ENCODE measurements around the gene OR10G6.
"Not testable (repeated sequence)": the region's sequence is repeated elsewhere in the genome, so short reads cannot be mapped to it uniquely, and the experiment has no call there.

OR10G6 gene

GRCh38 chr11:123995119-123995518, at the start of gene OR10G6:
TSS of gene OR10G6 (minus strand) at chr11:123995161. CDS start at chr11:123995161, 0 bp downstream.
- H3K36me3 Mint-ChIP-seq (ENCODE audit: low read depth), result no peaks in the 10 kb centered on the region
- no peak within 1 kb of the TSS for H3K4me3 Mint-ChIP-seq
- DNase-seq (no peak), ATAC-seq (no peak)
- H3K9me3 Mint-ChIP-seq, result no peaks in the 10 kb centered on the region
- no peaks in the 10 kb centered on the region for H3K4me1 Mint-ChIP-seq
- no peak within 1 kb of the TSS for H3K27ac Mint-ChIP-seq
- peaks cover 2% of the 10 kb centered on the region for H3K27me3 Mint-ChIP-seq

DNA sequence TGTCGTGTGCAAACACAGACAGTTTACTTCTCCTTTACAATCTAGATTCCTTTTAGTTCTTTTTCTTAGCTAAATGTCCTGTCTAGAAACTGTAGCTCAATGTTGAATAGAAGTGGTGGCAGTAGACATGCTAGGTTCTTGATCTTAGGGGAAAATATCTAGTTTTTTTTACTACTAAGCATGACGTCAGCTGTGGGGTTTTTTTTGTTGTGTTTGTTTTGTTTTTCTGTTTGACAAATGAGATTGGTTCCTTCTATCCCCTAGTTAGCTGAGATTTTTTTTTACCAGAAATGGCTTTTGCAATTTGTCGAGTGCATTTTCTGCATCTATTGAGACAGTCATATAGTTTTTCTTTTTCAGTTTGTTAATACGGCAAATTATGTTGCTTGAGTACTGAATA, 48.5 kb upstream of the OR10G6 start:
- Mint-ChIP-seq H3K4me3 (no peak overlapping the region), H3K27ac (no peak overlapping the region)

DNA sequence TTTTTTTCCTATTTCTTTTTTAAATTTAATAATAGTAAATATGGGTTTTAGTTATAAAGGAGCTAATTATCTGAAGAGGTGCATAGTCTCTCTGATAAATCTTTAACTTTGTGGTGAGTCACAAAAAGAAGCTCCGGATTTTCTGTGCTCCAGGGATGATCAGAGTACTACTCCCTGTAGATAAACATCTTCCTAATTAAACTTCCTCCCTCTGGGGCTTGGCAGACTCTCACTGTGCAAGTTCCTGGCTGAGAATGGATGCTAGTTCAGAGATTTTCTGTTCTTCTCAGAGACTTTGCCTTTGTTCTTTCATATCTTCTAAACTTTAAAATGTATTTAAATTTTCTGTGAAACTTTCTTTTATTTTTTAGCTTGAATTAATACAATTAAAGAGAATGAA, 46.3 kb upstream of the OR10G6 start, which contains the start of gene OR10G7:
Gene OR10G7 (minus strand): TSS at position 72 of the 400 bp plus-strand sequence. CDS start 2,324 bp downstream, outside the sequence.
- H3K9me3 Mint-ChIP-seq, result no peaks in the 10 kb centered on the region
- no peaks in the 10 kb centered on the region for H3K4me1 Mint-ChIP-seq
- no peak within 1 kb of the TSS for H3K27ac Mint-ChIP-seq
- ATAC-seq, result no peak
- DNase-seq, result no peak
- no peak within 1 kb of the TSS for H3K4me3 Mint-ChIP-seq
- no peaks in the 10 kb centered on the region for H3K36me3 Mint-ChIP-seq (ENCODE audit: low read depth)
- peaks cover 13% of the 10 kb centered on the region for H3K27me3 Mint-ChIP-seq

More for the DNA sequence above, 48.5 kb upstream of the OR10G6 start:
- Mint-ChIP-seq H3K27me3 (peaks cover 9% of the 10 kb centered on the region), H3K9me3 (no peaks in the 10 kb centered on the region), H3K36me3 (ENCODE audit: low read depth) (no peaks in the 10 kb centered on the region), H3K4me1 (no peaks in the 10 kb centered on the region)
- ATAC-seq, result no peak
- no peak for DNase-seq

GRCh38 chr11:124039557-124039956, 44.6 kb upstream of the OR10G6 start:
- Mint-ChIP-seq H3K27me3 (peaks cover 20% of the 10 kb centered on the region), H3K27ac (no peak overlapping the region), H3K9me3 (no peaks in the 10 kb centered on the region), H3K36me3 (ENCODE audit: low read depth) (no peaks in the 10 kb centered on the region), H3K4me1 (no peaks in the 10 kb centered on the region), H3K4me3 (no peak overlapping the region)
- ATAC-seq (no peak), DNase-seq (no peak)

DNA sequence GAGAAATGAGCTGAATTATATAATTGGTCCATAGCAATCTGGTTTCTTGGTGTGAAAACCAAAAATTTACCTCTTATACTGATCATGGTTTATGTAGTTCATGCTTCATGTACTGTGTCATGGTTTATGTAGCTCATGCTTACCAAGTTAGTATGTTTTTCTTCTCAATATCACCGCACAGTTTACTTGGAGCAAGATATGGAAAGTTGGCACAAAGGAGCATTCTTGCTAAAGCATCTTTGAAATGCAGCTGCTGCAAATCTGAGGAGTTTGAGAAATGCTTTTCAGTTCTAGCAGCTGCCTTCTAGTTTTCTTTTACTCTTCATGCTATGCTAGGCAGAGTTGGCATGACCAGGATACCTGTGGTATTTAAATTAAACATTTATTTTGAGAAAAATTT, 41.7 kb upstream of the OR10G6 start:
- Mint-ChIP-seq H3K9me3 (no peaks in the 10 kb centered on the region), H3K36me3 (ENCODE audit: low read depth) (no peaks in the 10 kb centered on the region), H3K27ac (no peak overlapping the region), H3K4me1 (no peaks in the 10 kb centered on the region), H3K4me3 (no peak overlapping the region), H3K27me3 (peaks cover 18% of the 10 kb centered on the region)
- DNase-seq (no peak), ATAC-seq (no peak)

DNA sequence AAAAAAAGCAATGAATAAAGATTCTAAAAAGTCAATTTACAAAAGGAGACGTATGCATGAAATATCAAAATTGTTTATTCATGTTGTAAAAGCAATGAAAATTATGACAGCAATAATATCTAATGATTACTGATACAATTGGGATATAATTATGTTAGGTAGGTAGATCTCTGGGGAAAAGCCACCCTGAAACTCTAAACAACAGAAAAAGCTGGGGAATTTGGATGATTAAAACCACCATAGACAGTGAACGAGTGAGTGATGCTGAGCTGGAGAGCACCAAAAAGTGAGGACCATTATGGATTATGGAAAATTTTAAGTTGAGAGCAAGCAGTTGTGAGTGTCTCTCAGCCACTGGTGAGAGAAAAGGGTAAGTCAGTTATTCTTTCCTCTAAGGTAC, 31.5 kb upstream of the OR10G6 start, which contains the start of gene OR10G8:
Gene OR10G8 (plus strand): TSS at position 301 of the 400 bp plus-strand sequence. CDS start 2,825 bp downstream, outside the sequence.
- Mint-ChIP-seq H3K9me3 (no peaks in the 10 kb centered on the region), H3K4me1 (no peaks in the 10 kb centered on the region), H3K27me3 (no peaks in the 10 kb centered on the region), H3K36me3 (ENCODE audit: low read depth) (no peaks in the 10 kb centered on the region), H3K4me3 (no peak within 1 kb of the TSS), H3K27ac (no peak within 1 kb of the TSS)
- ATAC-seq (no peak), DNase-seq (no peak)

- H3K4me3 Mint-ChIP-seq; H3K9me3 Mint-ChIP-seq; H3K27ac Mint-ChIP-seq; DNase-seq; ATAC-seq; H3K27me3 Mint-ChIP-seq; H3K4me1 Mint-ChIP-seq; H3K36me3 Mint-ChIP-seq (ENCODE audit: low read depth): not testable (repeated sequence)
Measured at GRCh38 chr11:124015837-124016236, 20.9 kb upstream of the OR10G6 start.

GRCh38 chr11:124012697-124013096, 17.7 kb upstream of the OR10G6 start, which contains the start of gene OR10G4:
TSS of gene OR10G4 (plus strand) at chr11:124012997. CDS start at chr11:124015575, 2,578 bp downstream.
- H3K4me1 Mint-ChIP-seq, result no peaks in the 10 kb centered on the region
- H3K36me3 Mint-ChIP-seq (ENCODE audit: low read depth), result no peaks in the 10 kb centered on the region
- ATAC-seq, result no peak
- peaks cover 5% of the 10 kb centered on the region for H3K27me3 Mint-ChIP-seq
- no peak for DNase-seq
- no peaks in the 10 kb centered on the region for H3K9me3 Mint-ChIP-seq
- H3K4me3 Mint-ChIP-seq, result no peak within 1 kb of the TSS
- H3K27ac Mint-ChIP-seq, result no peak within 1 kb of the TSS

DNA sequence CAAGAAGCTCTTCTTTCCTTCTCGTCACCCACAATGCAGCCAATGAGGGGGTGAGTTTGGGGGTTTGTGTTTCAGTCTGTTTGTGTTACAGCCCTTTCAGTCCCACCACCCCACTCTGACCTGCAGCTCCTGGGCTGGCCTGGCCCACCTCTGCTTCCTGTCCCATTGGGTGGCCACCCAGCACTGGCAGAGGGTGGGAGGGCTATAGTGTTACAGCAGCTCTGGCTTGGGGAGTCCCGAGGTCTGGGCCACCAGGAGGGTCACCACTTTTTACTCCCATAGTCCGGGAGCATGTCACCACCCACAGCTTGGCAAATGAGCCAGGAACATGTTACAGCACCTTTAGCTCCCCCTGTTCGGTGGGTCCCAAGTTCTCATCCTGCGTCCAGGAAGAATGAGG, 15.7 kb downstream of the OR10G6 start:
- ATAC-seq (no peak), DNase-seq (no peak)
- Mint-ChIP-seq H3K9me3 (no peaks in the 10 kb centered on the region), H3K36me3 (ENCODE audit: low read depth) (no peaks in the 10 kb centered on the region), H3K4me3 (no peak overlapping the region), H3K27me3 (no peaks in the 10 kb centered on the region), H3K4me1 (no peaks in the 10 kb centered on the region), H3K27ac (no peak overlapping the region)

DNA sequence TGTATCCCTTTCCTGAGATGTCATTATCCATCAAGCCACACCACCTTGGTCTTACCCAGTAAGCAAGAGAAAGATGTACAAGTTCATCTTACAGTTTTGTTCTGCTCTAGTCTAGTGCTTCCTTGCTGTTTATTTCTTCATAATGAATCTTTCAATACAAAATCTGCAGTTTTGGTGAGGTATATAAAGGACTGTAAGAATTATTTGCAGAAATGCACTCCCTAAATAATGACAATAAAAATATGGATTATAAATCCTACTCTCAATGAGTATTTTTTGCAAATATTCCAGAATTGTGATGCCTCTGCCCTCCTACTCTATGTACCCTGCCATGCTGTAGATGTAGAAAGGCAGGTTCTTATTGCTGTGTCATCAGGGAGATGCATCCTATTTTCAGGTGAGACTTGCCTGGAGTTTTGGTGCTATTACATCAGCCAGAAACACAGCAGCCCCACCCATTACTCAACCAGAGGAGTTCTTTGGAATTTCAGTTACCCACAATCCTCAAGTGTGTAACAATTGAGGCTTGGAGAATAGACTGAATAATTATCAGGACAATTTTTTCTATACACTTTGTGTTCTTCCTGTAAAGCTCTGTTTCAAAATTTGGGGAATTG, 17.1 kb downstream of the OR10G6 start, which contains the start of gene OR10S1:
Gene OR10S1 (minus strand): TSS at position 51 of the 617 bp plus-strand sequence. CDS start 117 bp downstream, outside the sequence.
- Mint-ChIP-seq H3K9me3 (no peaks in the 10 kb centered on the region), H3K4me3 (no peak within 1 kb of the TSS), H3K36me3 (ENCODE audit: low read depth) (no peaks in the 10 kb centered on the region), H3K27ac (no peak within 1 kb of the TSS), H3K4me1 (no peaks in the 10 kb centered on the region), H3K27me3 (no peaks in the 10 kb centered on the region)
- ATAC-seq, result no peak
- no peak for DNase-seq

GRCh38 chr11:123976770-123977560, 18.0 kb downstream of the OR10G6 start:
- H3K27ac Mint-ChIP-seq, result no peak overlapping the region
- no peaks in the 10 kb centered on the region for H3K4me1 Mint-ChIP-seq
- H3K9me3 Mint-ChIP-seq, result no peaks in the 10 kb centered on the region
- no peak for ATAC-seq
- H3K36me3 Mint-ChIP-seq (ENCODE audit: low read depth), result no peaks in the 10 kb centered on the region
- no peak overlapping the region for H3K4me3 Mint-ChIP-seq
- no peaks in the 10 kb centered on the region for H3K27me3 Mint-ChIP-seq
- DNase-seq, result no peak

DNA sequence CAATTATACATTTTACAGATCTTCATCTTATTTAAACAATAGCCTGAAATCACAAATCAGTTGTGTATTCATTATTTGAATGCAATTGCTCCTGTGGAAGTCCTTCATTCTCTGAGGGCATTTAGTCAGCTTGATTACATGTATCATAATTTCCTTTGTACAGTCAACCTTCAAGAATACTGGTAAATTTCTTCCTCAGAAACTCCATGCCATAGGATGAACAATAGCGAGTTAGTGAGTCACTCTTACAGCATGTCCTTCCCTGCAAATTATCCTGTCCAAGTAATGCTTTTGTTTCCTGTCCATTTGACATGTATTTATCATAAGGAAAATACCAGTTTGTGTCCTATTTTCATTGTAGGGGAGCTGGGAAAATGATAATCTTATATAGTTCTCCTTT, 21.1 kb downstream of the OR10G6 start:
- no peaks in the 10 kb centered on the region for H3K27me3 Mint-ChIP-seq
- no peak overlapping the region for H3K4me3 Mint-ChIP-seq
- H3K9me3 Mint-ChIP-seq, result no peaks in the 10 kb centered on the region
- ATAC-seq, result no peak
- H3K27ac Mint-ChIP-seq, result no peak overlapping the region
- no peak for DNase-seq
- no peaks in the 10 kb centered on the region for H3K36me3 Mint-ChIP-seq (ENCODE audit: low read depth)
- H3K4me1 Mint-ChIP-seq, result no peaks in the 10 kb centered on the region

GRCh38 chr11:123956752-123957151, 38.2 kb downstream of the OR10G6 start:
- Mint-ChIP-seq H3K9me3 (peaks cover 17% of the 10 kb centered on the region), H3K4me3 (no peak overlapping the region), H3K36me3 (ENCODE audit: low read depth) (no peaks in the 10 kb centered on the region), H3K27ac (no peak overlapping the region), H3K4me1 (no peaks in the 10 kb centered on the region), H3K27me3 (peaks cover 2% of the 10 kb centered on the region)
- ATAC-seq (no peak), DNase-seq (no peak)

- H3K9me3 Mint-ChIP-seq, result no peaks in the 10 kb centered on the region
- ATAC-seq (no peak), DNase-seq (no peak)
- H3K4me1 Mint-ChIP-seq, result no peaks in the 10 kb centered on the region
- peaks cover 10% of the 10 kb centered on the region for H3K27me3 Mint-ChIP-seq
- H3K36me3 Mint-ChIP-seq (ENCODE audit: low read depth), result no peaks in the 10 kb centered on the region
- no peak overlapping the region for H3K27ac Mint-ChIP-seq
- no peak overlapping the region for H3K4me3 Mint-ChIP-seq
Measured at GRCh38 chr11:123945132-123945531, 49.8 kb downstream of the OR10G6 start.

Data from activated naive CD8-positive, alpha-beta T cell treated with anti-CD3 and anti-CD28 coated beads, Interleukin-2, amount 50 U/mL, for 24 hours (primary cell).